Measurements from ENCODE around the gene MTRF1L.

- TF ChIP-seq CTCF (IDR thresholded peaks at IDR 0.05; ENCODE audit: low read depth, low read length, poor library complexity, severe bottlenecking) (no peak), EZH2phosphoT487 (IDR thresholded peaks at IDR 0.05; ENCODE audit: borderline replicate concordance, low read length) (no peak)
Observed at GRCh38 chr6:153038378-153039057, 36.0 kb upstream of the MTRF1L start.

Measured in DOHH2 (cell line).